Fibroblast of lung (primary cell): ENCODE results near the gene FAM25A. TPM values are rescaled to one million over a fixed set of nuclear protein-coding genes. Genes with fewer than 3 reads are reported as not detected.

ENCODE experiments used
- DNase-seq, 2 donors: peaks; one replicate each; pipeline versions ENCODE4 v3.0.0 to v3.0.0-alpha.2; 2010; ENCODE audit warnings: low read depth in 2 of 2
- H2AFZ ChIP-seq: 2 replicates; pipeline ENCODE4 v1.5.1; 2012; ENCODE audit warnings: low read length, control low read depth, inconsistent platforms
- H3K27ac ChIP-seq: 2 replicates; pipeline ENCODE4 v1.5.1; 2011; ENCODE audit warnings: low read length, control low read depth; ENCODE audit not compliant: insufficient read depth
- H3K27me3 ChIP-seq: 2 replicates; pipeline ENCODE4 v1.5.1; 2011; ENCODE audit warnings: mild to moderate bottlenecking, low read length; ENCODE audit not compliant: control insufficient read depth, insufficient read depth
- H3K36me3 ChIP-seq: 2 replicates; pipeline ENCODE4 v1.5.1; 2011; ENCODE audit warnings: low read length; ENCODE audit not compliant: control insufficient read depth, insufficient read depth
- H3K4me1 ChIP-seq: 2 replicates; pipeline ENCODE4 v1.5.1; 2011; ENCODE audit warnings: low read length; ENCODE audit not compliant: control insufficient read depth, insufficient read depth; ENCODE audit errors: extremely low read depth
- H3K4me2 ChIP-seq: 2 replicates; pipeline ENCODE4 v1.5.1; 2011; ENCODE audit warnings: low read length, control low read depth; ENCODE audit not compliant: insufficient read depth; ENCODE audit errors: extremely low read depth
- H3K4me3 ChIP-seq, 4 experiments: fragments of 200-600 bp in 1 of 4; sonication (generic) in 1 of 4; replicated peaks in 1 of 4; 2 replicates each; pipeline ENCODE4 v1.5.1; 2011 to 2016; ENCODE audit warnings: low read length in 4 of 4, low read depth in 3 of 4, mild to moderate bottlenecking in 3 of 4, control low read depth in 2 of 4, inconsistent platforms in 1 of 4, mixed read lengths in 1 of 4; ENCODE audit not compliant: insufficient read depth in 1 of 4; ENCODE audit errors: control extremely low read depth in 1 of 4
- H3K79me2 ChIP-seq: 2 replicates; pipeline ENCODE4 v1.5.1; 2012; ENCODE audit warnings: mild to moderate bottlenecking, low read length, inconsistent platforms; ENCODE audit not compliant: control insufficient read depth, insufficient read depth
- H3K9ac ChIP-seq: 2 replicates; pipeline ENCODE4 v1.5.1; 2011; ENCODE audit warnings: mild to moderate bottlenecking, low read length, control low read depth; ENCODE audit not compliant: insufficient read depth
- H3K9me3 ChIP-seq: 2 replicates; pipeline ENCODE4 v1.5.1; 2012; ENCODE audit warnings: low read depth, low read length; ENCODE audit not compliant: control insufficient read depth, insufficient read depth
- H4K20me1 ChIP-seq: 2 replicates; pipeline ENCODE4 v1.5.1; 2011; ENCODE audit warnings: low read length; ENCODE audit not compliant: control insufficient read depth, insufficient read depth; ENCODE audit errors: extremely low read depth
- EZH2 ChIP-seq: IDR thresholded peaks from 2 replicates; pipeline ENCODE4 v1.5.1; 2012; ENCODE audit warnings: low read length, control low read depth, mild to moderate bottlenecking; ENCODE audit errors: missing control alignments
- polyA plus RNA-seq, 2 donors: library from polyadenylated mRNA; depleted of rRNA in 1 of 2; stranded (reverse) in 1 of 2; unstranded in 1 of 2; fragments of >200 nt; gene quantifications; 2 replicates each; pipeline ENCODE4 v1.2.1, GENCODE V29; 2011 to 2012; ENCODE audit warnings: missing spikeins in 1 of 2
- total RNA-seq: library from RNA; depleted of rRNA; stranded (reverse); fragments of >200 nt; gene quantifications from 2 replicates; pipeline ENCODE4 v1.2.1, GENCODE V29; 2014
- TF ChIP-seq, protein P1 (sequence below), 2 donors: IDR thresholded peaks in 1 of 2; conservative IDR thresholded peaks in 1 of 2; 1 replicate in 1 of 2; 2 replicates in 1 of 2; pipeline ENCODE4 v1.5.1; 2011 to 2012; ENCODE audit warnings: low read length in 2 of 2, control low read depth in 1 of 2, inconsistent platforms in 1 of 2, low read depth in 1 of 2, mild to moderate bottlenecking in 1 of 2

FAM25A gene
- total and polyA plus RNA-seq, 2 donors (not counting 1 experiment from before 2014, with no cell fraction given): not detected

DNA sequence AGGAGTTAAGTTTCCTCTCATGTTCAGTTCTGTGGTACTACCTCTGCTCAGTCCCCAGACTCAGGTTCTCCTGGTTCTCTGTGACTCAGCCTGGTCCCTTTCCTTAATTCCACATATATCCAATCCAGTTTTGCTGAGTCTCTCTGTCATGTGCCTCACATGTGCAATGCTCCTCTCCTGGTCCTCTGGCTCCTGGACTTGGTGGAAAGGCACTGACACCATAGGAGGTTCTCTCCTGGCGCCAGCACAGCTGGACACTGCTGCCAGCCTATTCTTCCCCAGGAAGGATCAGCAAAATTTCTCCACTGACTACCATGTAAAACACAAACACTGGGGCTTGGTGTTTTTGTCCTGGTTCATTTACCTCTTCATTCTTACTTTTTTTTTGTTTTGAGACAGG lies 46.8 kb downstream of the FAM25A start:
- Histone ChIP-seq H4K20me1 (no peaks in the 10 kb centered on the region), H3K36me3 (peaks cover 8% of the 10 kb centered on the region), H3K4me1 (no peaks in the 10 kb centered on the region), H3K79me2 (no peaks in the 10 kb centered on the region), H3K27me3 (no peaks in the 10 kb centered on the region), H3K4me3 (no peak overlapping the region), H2AFZ (no peak overlapping the region), H3K9ac (no peak overlapping the region), H3K4me2 (no peak overlapping the region), H3K9me3 (no peaks in the 10 kb centered on the region), H3K27ac (no peak overlapping the region)
- no peak for TF ChIP-seq EZH2
- TF ChIP-seq, protein P1, sequence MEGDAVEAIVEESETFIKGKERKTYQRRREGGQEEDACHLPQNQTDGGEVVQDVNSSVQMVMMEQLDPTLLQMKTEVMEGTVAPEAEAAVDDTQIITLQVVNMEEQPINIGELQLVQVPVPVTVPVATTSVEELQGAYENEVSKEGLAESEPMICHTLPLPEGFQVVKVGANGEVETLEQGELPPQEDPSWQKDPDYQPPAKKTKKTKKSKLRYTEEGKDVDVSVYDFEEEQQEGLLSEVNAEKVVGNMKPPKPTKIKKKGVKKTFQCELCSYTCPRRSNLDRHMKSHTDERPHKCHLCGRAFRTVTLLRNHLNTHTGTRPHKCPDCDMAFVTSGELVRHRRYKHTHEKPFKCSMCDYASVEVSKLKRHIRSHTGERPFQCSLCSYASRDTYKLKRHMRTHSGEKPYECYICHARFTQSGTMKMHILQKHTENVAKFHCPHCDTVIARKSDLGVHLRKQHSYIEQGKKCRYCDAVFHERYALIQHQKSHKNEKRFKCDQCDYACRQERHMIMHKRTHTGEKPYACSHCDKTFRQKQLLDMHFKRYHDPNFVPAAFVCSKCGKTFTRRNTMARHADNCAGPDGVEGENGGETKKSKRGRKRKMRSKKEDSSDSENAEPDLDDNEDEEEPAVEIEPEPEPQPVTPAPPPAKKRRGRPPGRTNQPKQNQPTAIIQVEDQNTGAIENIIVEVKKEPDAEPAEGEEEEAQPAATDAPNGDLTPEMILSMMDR (conservative IDR thresholded peaks at IDR 0.05 in 1 of 2, IDR thresholded peaks at IDR 0.05 in 1 of 2; ENCODE audit: low read depth in 1 of 2, low read length in 2 of 2): no peak
- no peak for DNase-seq

DNA sequence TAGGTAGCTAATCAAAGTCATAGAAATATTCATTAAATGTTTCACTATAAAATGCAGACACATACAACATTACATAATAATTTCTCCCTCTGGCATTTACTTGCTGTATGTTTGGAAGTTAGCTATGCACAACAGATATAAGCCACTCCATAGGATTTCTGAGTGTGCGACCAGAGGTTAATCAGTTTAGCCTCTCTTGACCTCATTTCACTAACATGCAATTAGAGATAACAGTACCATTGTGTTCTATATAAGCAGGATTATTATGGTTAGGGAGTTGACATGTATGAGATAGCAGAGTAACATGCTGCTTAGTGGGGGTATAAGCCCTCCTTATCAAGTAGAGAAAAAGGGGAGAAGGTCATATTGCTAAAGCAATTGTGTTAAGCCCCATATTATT lies 48.2 kb downstream of the FAM25A start:
- Histone ChIP-seq H3K4me3 (no peak overlapping the region), H3K9ac (no peak overlapping the region), H3K9me3 (no peaks in the 10 kb centered on the region), H3K27ac (no peak overlapping the region), H3K4me2 (no peak overlapping the region), H3K4me1 (no peaks in the 10 kb centered on the region), H2AFZ (no peak overlapping the region), H4K20me1 (no peaks in the 10 kb centered on the region), H3K36me3 (peaks cover 8% of the 10 kb centered on the region), H3K27me3 (no peaks in the 10 kb centered on the region), H3K79me2 (no peaks in the 10 kb centered on the region)
- DNase-seq: no peak
- no peak for TF ChIP-seq EZH2
- TF ChIP-seq, protein P1 (conservative IDR thresholded peaks at IDR 0.05 in 1 of 2, IDR thresholded peaks at IDR 0.05 in 1 of 2; ENCODE audit: low read depth in 1 of 2, low read length in 2 of 2): no peak

DNA sequence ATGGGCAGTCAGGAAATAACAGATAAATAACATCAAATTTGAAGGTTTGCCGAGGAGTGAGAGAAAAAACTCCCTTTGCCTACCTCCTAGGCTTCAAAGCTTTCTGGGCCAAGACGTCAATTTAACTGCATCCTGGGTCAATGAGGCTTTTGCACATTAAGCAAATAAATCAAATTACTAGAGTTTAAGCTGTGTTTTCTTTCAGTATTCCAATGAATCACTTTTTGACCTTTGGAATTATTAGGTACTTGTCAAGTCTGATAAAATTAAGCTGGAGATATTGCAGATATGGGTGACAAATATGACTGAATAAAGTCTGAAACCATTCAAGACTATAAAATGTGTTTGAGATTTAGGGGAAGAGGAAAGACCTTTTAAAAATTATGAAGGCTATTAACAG lies 52.4 kb downstream of the FAM25A start:
- no peaks in the 10 kb centered on the region for H4K20me1 ChIP-seq
- no peak for TF ChIP-seq EZH2
- TF ChIP-seq, protein P1 (conservative IDR thresholded peaks at IDR 0.05 in 1 of 2, IDR thresholded peaks at IDR 0.05 in 1 of 2; ENCODE audit: low read depth in 1 of 2, low read length in 2 of 2): no peak

More for the DNA sequence above, 52.4 kb downstream of the FAM25A start:
- no peak for DNase-seq
- Histone ChIP-seq H3K27me3 (no peaks in the 10 kb centered on the region), H3K79me2 (peaks cover 2% of the 10 kb centered on the region), H3K36me3 (peaks cover 6% of the 10 kb centered on the region), H3K9me3 (no peaks in the 10 kb centered on the region), H3K27ac (no peak overlapping the region), H3K9ac (no peak overlapping the region), H3K4me2 (no peak overlapping the region), H2AFZ (no peak overlapping the region), H3K4me1 (no peaks in the 10 kb centered on the region), H3K4me3 (no peak overlapping the region)

Other genes with a start within 250 kb of the FAM25A start
- 0.77 and 2.1 TPM in 2 replicates for gene MMRN2, start 62.7 kb upstream of the FAM25A start, total RNA-seq
- gene MMRN2, start 62.7 kb upstream of the FAM25A start, polyA plus RNA-seq: 1.5 and 2.2 TPM in 2 replicates
- gene SNCG, start 61.7 kb upstream of the FAM25A start, total RNA-seq: 8.7 and 21.3 TPM in 2 replicates
- 34.4 and 47.4 TPM in 2 replicates for gene SNCG, start 61.7 kb upstream of the FAM25A start, polyA plus RNA-seq
- 119 and 142 TPM in 2 replicates for gene ADIRF, start 51.8 kb upstream of the FAM25A start, total RNA-seq
- 39.4 and 172 TPM in 2 replicates for gene ADIRF, start 51.8 kb upstream of the FAM25A start, polyA plus RNA-seq
- 286 and 327 TPM in 2 replicates for gene GLUD1, start 74.5 kb downstream of the FAM25A start, total RNA-seq
- gene GLUD1, start 74.5 kb downstream of the FAM25A start, polyA plus RNA-seq: 130 and 146 TPM in 2 replicates
- 21.6 and 26.2 TPM in 2 replicates for gene SHLD2, start 74.9 kb downstream of the FAM25A start, total RNA-seq
- 20.3 and 26.3 TPM in 2 replicates for gene SHLD2, start 74.9 kb downstream of the FAM25A start, polyA plus RNA-seq
- 0.17 and 0.51 TPM in 2 replicates for gene NUTM2A, start 205.2 kb downstream of the FAM25A start, total RNA-seq
- 0.06 and 0.17 TPM in 2 replicates for gene NUTM2A, start 205.2 kb downstream of the FAM25A start, polyA plus RNA-seq